HUES6 (cell line): ENCODE measurements around the gene CBX6.
"Not testable (repeated sequence)": the region's sequence is repeated elsewhere in the genome, so short reads cannot be mapped to it uniquely, and the experiment has no call there.

Source experiments
- H3K27ac ChIP-seq: 2 replicates; pipeline ENCODE4 v1.7.0; 2013; ENCODE audit warnings: low read depth, mild to moderate bottlenecking, low read length, inconsistent platforms
- H3K27me3 ChIP-seq: 2 replicates; pipeline ENCODE4 v1.6.1; 2013; ENCODE audit warnings: low read length; ENCODE audit not compliant: control insufficient read depth, insufficient read depth
- H3K36me3 ChIP-seq: 2 replicates; pipeline ENCODE4 v1.6.1; 2013; ENCODE audit warnings: low read length; ENCODE audit not compliant: control insufficient read depth, insufficient read depth
- H3K4me1 ChIP-seq: 2 replicates; pipeline ENCODE4 v1.6.1; 2013; ENCODE audit warnings: low read length; ENCODE audit not compliant: control insufficient read depth, insufficient read depth
- H3K4me3 ChIP-seq: 2 replicates; pipeline ENCODE4 v1.5.1; 2013; ENCODE audit warnings: low read depth, low read length
- H3K9ac ChIP-seq: one replicate; pipeline ENCODE4 v1.6.1; 2013; ENCODE audit warnings: mild to moderate bottlenecking, low read length
- H3K9me3 ChIP-seq: 2 replicates; pipeline ENCODE4 v1.6.1; 2013; ENCODE audit warnings: low read depth, low read length; ENCODE audit not compliant: control insufficient read depth, insufficient read depth

The CBX6 gene

GRCh38 chr22:38872172-38872830 is at the start of gene CBX6:
TSS of gene CBX6 (minus strand) at chr22:38872216. CDS start at chr22:38872190, 26 bp downstream.
- peaks cover 20% of the 10 kb centered on the region; the same call in 1 of the 2 replicates for H3K27me3 ChIP-seq
- H3K9me3 ChIP-seq: no peaks in the 10 kb centered on the region
- peak within 1 kb of the TSS; percentile 92 for H3K4me3 ChIP-seq
- peak within 1 kb of the TSS; percentile 79 for H3K27ac ChIP-seq
- H3K36me3 ChIP-seq: peaks cover 19% of the 10 kb centered on the region
- peak within 1 kb of the TSS; percentile 80 for H3K9ac ChIP-seq
- peaks cover 31% of the 10 kb centered on the region for H3K4me1 ChIP-seq

GRCh38 chr22:38921806-38922205 is 49.8 kb upstream of the CBX6 start:
- Histone ChIP-seq H3K4me3 (no peak overlapping the region), H3K27me3 (peaks cover 3% of the 10 kb centered on the region; the same call in 1 of the 2 replicates), H3K27ac (no peak overlapping the region), H3K9ac (no peak overlapping the region), H3K9me3 (no peaks in the 10 kb centered on the region), H3K4me1 (0 out of 2 replicates have a peak, but pooled peaks cover 3% of the 10 kb centered on the region), H3K36me3 (no peaks in the 10 kb centered on the region)

GRCh38 chr22:38921120-38921519 is 49.1 kb upstream of the CBX6 start:
- H3K4me3 ChIP-seq: no peak overlapping the region
- H3K9ac ChIP-seq: no peak overlapping the region
- no peaks in the 10 kb centered on the region for H3K36me3 ChIP-seq
- H3K27ac ChIP-seq: no peak overlapping the region
- peaks cover 3% of the 10 kb centered on the region; the same call in 1 of the 2 replicates for H3K27me3 ChIP-seq
- 0 out of 2 replicates have a peak, but pooled peaks cover 3% of the 10 kb centered on the region for H3K4me1 ChIP-seq
- no peaks in the 10 kb centered on the region for H3K9me3 ChIP-seq

GRCh38 chr22:38919631-38920190 is 47.7 kb upstream of the CBX6 start:
- Histone ChIP-seq H3K27ac (no peak overlapping the region), H3K36me3 (no peaks in the 10 kb centered on the region), H3K27me3 (no peaks in the 10 kb centered on the region), H3K4me1 (0 out of 2 replicates have a peak, but pooled peaks cover 3% of the 10 kb centered on the region), H3K9ac (no peak overlapping the region), H3K4me3 (no peak overlapping the region), H3K9me3 (no peaks in the 10 kb centered on the region)

- no peaks in the 10 kb centered on the region for H3K4me1 ChIP-seq
- H3K9me3 ChIP-seq: 0 out of 2 replicates have a peak, but pooled peaks cover 5% of the 10 kb centered on the region
- no peaks in the 10 kb centered on the region for H3K27me3 ChIP-seq
- H3K27ac ChIP-seq: no peak overlapping the region
- H3K9ac ChIP-seq: no peak overlapping the region
- H3K36me3 ChIP-seq: no peaks in the 10 kb centered on the region
- no peak overlapping the region for H3K4me3 ChIP-seq
These were observed 39.4 kb upstream of the CBX6 start for GRCh38 chr22:38911434-38911833.

GRCh38 chr22:38907767-38908166 is 35.8 kb upstream of the CBX6 start:
- H3K4me1 ChIP-seq: no peaks in the 10 kb centered on the region
- no peak overlapping the region for H3K27ac ChIP-seq
- no peaks in the 10 kb centered on the region for H3K36me3 ChIP-seq
- peaks cover 31% of the 10 kb centered on the region; the same call in 1 of the 2 replicates for H3K9me3 ChIP-seq
- no peak overlapping the region for H3K4me3 ChIP-seq
- H3K9ac ChIP-seq: no peak overlapping the region
- H3K27me3 ChIP-seq: no peaks in the 10 kb centered on the region

GRCh38 chr22:38906052-38906451 is 34.0 kb upstream of the CBX6 start:
- Histone ChIP-seq H3K9ac (no peak overlapping the region), H3K27me3 (no peaks in the 10 kb centered on the region), H3K36me3 (no peaks in the 10 kb centered on the region), H3K4me3 (no peak overlapping the region), H3K27ac (no peak overlapping the region), H3K4me1 (no peaks in the 10 kb centered on the region), H3K9me3 (peaks cover 38% of the 10 kb centered on the region; the same call in 1 of the 2 replicates)

GRCh38 chr22:38904052-38904617 is 32.1 kb upstream of the CBX6 start:
- H3K36me3 ChIP-seq, H3K27ac ChIP-seq, H3K9ac ChIP-seq: not testable (repeated sequence)

GRCh38 chr22:38901111-38901641 is 29.2 kb upstream of the CBX6 start:
- H3K36me3 ChIP-seq: no peaks in the 10 kb centered on the region
- no peak overlapping the region for H3K4me3 ChIP-seq
- no peak overlapping the region for H3K9ac ChIP-seq
- no peaks in the 10 kb centered on the region for H3K4me1 ChIP-seq
- H3K27ac ChIP-seq: no peak overlapping the region
- peaks cover 40% of the 10 kb centered on the region for H3K9me3 ChIP-seq
- no peaks in the 10 kb centered on the region for H3K27me3 ChIP-seq

More at GRCh38 chr22:38904052-38904617, 32.1 kb upstream of the CBX6 start:
- H3K4me1 ChIP-seq, H3K4me3 ChIP-seq, H3K27me3 ChIP-seq: not testable (repeated sequence)
- peaks cover 38% of the 10 kb centered on the region; the same call in 1 of the 2 replicates for H3K9me3 ChIP-seq

GRCh38 chr22:38900677-38901076 is 28.7 kb upstream of the CBX6 start:
- no peak overlapping the region for H3K4me3 ChIP-seq
- H3K9ac ChIP-seq: no peak overlapping the region
- H3K27ac ChIP-seq: no peak overlapping the region

GRCh38 chr22:38891256-38891655 is 19.2 kb upstream of the CBX6 start:
- no peak overlapping the region for H3K4me3 ChIP-seq
- 0 out of 2 replicates have a peak, but pooled peaks cover 3% of the 10 kb centered on the region for H3K9me3 ChIP-seq
- no peaks in the 10 kb centered on the region for H3K27me3 ChIP-seq
- H3K27ac ChIP-seq: no peak overlapping the region
- H3K36me3 ChIP-seq: no peaks in the 10 kb centered on the region
- no peaks in the 10 kb centered on the region for H3K4me1 ChIP-seq
- no peak overlapping the region for H3K9ac ChIP-seq

More at GRCh38 chr22:38900677-38901076, 28.7 kb upstream of the CBX6 start:
- no peaks in the 10 kb centered on the region for H3K27me3 ChIP-seq
- no peaks in the 10 kb centered on the region for H3K4me1 ChIP-seq
- no peaks in the 10 kb centered on the region for H3K36me3 ChIP-seq
- peaks cover 35% of the 10 kb centered on the region for H3K9me3 ChIP-seq
